Progenitor cell of endocrine pancreas (in vitro differentiated cells): ENCODE measurements around the gene SRSF2. TPM values are rescaled to one million over a fixed set of nuclear protein-coding genes. Genes with fewer than 3 reads are reported as not detected.

Experiments used
- DNase-seq: peaks from one replicate; pipeline ENCODE4 v3.0.0; 2021; ENCODE audit warnings: low spot score; ENCODE audit not compliant: unreplicated experiment
- H3K27ac Mint-ChIP-seq: 2 replicates; pipeline ENCODE4 v1.8.0; 2021; ENCODE audit warnings: mild to moderate bottlenecking, moderate library complexity, mixed read lengths
- H3K27me3 Mint-ChIP-seq: 2 replicates; pipeline ENCODE4 v1.8.0; 2021; ENCODE audit warnings: mixed read lengths
- H3K36me3 Mint-ChIP-seq: 2 replicates; pipeline ENCODE4 v1.8.0; 2022; ENCODE audit warnings: mixed read lengths; ENCODE audit not compliant: insufficient read depth
- H3K4me1 Mint-ChIP-seq: 2 replicates; pipeline ENCODE4 v1.8.0; 2021; ENCODE audit warnings: low read depth, mixed read lengths
- H3K4me3 Mint-ChIP-seq: 2 replicates; pipeline ENCODE4 v1.8.0; 2021; ENCODE audit warnings: low read depth, mild to moderate bottlenecking, moderate library complexity, mixed read lengths
- H3K9me3 Mint-ChIP-seq: 2 replicates; pipeline ENCODE4 v1.8.0; 2021; ENCODE audit warnings: low read depth, mixed read lengths
- total RNA-seq: library from RNA; stranded (reverse); gene quantifications from 2 replicates; pipeline ENCODE4 v1.2.1, GENCODE V29; 2021
- TF ChIP-seq, protein P1 (sequence below): fragments of 200-600 bp; sonication (generic); IDR thresholded peaks from one replicate; pipeline ENCODE4 v1.5.0; 2021; ENCODE audit warnings: antibody characterized with exemption, mild to moderate bottlenecking; ENCODE audit not compliant: unreplicated experiment

The SRSF2 gene
- total RNA-seq, 1 donor from 2014 or later: 265 TPM

DNA sequence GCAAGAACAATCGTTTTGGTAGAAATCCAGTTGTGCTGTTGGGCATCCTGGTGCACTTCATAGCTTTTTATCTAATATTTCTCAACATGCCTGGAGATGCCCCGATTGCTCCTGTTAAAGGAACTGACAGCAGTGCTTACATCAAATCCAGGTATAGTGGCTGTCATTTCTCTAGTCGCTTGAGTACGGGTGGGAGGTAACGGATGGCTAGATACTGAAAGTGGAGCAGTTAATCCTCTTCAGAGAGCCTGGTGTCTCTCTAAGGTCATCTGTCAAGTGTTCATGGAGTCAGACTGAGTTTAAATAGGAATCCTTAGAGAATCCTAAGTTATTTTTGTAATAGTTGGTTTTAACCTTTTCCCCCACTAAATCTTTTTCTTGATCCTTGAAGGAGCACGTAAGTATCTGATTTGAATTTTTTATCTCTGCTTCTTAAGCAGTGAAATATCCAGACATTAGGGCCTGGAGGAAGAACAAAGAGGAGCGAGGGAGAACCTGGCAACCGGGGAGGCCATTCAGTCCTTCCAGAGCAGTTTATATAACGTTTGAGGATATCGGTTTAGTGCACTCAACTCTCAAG is 38.0 kb upstream of the SRSF2 start:
- H3K4me3 Mint-ChIP-seq: no peak overlapping the region
- no peaks in the 10 kb centered on the region for H3K9me3 Mint-ChIP-seq
- TF ChIP-seq, protein P1, sequence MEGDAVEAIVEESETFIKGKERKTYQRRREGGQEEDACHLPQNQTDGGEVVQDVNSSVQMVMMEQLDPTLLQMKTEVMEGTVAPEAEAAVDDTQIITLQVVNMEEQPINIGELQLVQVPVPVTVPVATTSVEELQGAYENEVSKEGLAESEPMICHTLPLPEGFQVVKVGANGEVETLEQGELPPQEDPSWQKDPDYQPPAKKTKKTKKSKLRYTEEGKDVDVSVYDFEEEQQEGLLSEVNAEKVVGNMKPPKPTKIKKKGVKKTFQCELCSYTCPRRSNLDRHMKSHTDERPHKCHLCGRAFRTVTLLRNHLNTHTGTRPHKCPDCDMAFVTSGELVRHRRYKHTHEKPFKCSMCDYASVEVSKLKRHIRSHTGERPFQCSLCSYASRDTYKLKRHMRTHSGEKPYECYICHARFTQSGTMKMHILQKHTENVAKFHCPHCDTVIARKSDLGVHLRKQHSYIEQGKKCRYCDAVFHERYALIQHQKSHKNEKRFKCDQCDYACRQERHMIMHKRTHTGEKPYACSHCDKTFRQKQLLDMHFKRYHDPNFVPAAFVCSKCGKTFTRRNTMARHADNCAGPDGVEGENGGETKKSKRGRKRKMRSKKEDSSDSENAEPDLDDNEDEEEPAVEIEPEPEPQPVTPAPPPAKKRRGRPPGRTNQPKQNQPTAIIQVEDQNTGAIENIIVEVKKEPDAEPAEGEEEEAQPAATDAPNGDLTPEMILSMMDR: no peak
- no peak for DNase-seq
- H3K27me3 Mint-ChIP-seq: no peaks in the 10 kb centered on the region
- H3K27ac Mint-ChIP-seq: peak overlapping the region; percentile 55
- peaks cover 32% of the 10 kb centered on the region for H3K36me3 Mint-ChIP-seq
- no peaks in the 10 kb centered on the region for H3K4me1 Mint-ChIP-seq

DNA sequence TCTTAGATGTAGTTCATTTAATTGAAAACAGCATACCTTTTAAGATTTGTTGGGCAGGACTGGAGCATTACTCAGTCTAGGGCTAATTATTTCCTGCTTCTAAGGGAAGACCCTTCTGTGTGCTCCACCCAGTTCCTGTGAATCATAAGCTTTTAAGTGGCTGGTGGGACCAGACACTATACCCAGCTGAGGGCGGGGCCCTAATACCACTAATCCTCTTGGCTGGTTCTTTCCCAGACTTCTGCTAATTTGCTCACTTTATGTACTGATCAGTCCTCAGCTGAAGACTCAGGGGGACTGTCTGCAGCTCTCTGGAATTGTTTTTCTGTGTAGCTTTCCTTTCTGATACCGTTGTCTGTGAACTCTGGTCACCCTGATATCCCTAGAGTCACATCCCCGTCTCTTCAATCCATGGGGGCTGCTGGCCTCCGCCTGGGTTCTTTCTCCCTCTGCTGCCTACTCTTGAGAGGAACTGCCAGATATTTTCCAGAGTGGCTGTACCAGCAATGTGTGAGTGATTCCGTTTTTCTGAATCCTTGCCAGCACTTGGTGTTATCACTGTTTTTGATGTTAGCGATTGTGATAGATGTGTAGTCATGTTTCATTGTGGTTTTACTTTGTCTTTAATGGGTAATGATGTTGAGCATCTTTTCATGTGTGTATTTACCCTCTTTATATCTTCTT is 35.9 kb upstream of the SRSF2 start:
- H3K4me3 Mint-ChIP-seq: no peak overlapping the region
- no peaks in the 10 kb centered on the region for H3K27me3 Mint-ChIP-seq
- H3K4me1 Mint-ChIP-seq: no peaks in the 10 kb centered on the region
- TF ChIP-seq, protein P1: no peak
- H3K9me3 Mint-ChIP-seq: no peaks in the 10 kb centered on the region
- peaks cover 31% of the 10 kb centered on the region for H3K36me3 Mint-ChIP-seq
- H3K27ac Mint-ChIP-seq: no peak overlapping the region
- no peak for DNase-seq

DNA sequence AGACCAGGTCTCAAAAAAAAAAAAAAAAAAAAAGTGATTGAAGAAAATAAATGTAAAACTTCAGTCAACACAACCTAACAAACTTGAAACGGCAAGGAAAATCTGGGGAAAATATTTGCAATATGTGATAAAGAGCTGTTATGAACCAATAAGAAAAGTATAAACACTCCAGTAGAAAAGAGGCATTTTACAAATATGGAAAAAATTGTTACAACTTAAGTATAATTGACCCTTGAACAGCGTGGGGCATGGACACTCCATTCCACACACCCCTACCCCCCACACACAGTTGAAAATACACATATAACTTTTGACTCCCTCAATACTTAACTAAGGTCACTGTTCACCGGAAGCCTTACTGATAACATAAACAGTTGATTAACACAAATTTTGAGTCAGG is 21.4 kb upstream of the SRSF2 start:
- H3K9me3 Mint-ChIP-seq: peaks cover 14% of the 10 kb centered on the region
- no peak for DNase-seq
- peaks cover 3% of the 10 kb centered on the region for H3K4me1 Mint-ChIP-seq
- TF ChIP-seq, protein P1: no peak
- H3K27me3 Mint-ChIP-seq: no peaks in the 10 kb centered on the region
- no peak overlapping the region for H3K27ac Mint-ChIP-seq
- H3K36me3 Mint-ChIP-seq: peaks cover 38% of the 10 kb centered on the region
- no peak overlapping the region for H3K4me3 Mint-ChIP-seq

DNA sequence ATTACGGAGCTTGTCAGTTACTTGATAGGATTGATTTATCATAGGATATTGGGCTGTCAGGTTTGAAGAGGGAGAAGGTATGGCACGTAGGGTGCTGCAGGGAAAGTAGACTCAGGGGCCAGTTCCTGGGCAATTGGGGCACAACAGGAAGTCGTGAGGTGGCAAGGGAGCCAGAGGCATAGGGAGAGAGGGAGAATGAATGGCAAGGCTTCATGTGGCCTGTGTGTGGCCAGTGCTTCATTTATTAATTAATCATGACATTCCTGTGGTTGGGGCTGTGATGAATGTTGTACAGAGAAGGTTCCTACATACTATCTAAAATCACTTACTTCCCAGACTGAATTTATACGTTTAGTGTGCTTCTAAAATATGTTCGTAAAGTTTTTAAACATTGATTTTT is 20.1 kb upstream of the SRSF2 start:
- Mint-ChIP-seq H3K4me1 (peaks cover 1% of the 10 kb centered on the region), H3K27ac (no peak overlapping the region), H3K4me3 (no peak overlapping the region), H3K36me3 (peaks cover 36% of the 10 kb centered on the region), H3K9me3 (peaks cover 10% of the 10 kb centered on the region), H3K27me3 (no peaks in the 10 kb centered on the region)
- TF ChIP-seq, protein P1: no peak
- DNase-seq: no peak

DNA sequence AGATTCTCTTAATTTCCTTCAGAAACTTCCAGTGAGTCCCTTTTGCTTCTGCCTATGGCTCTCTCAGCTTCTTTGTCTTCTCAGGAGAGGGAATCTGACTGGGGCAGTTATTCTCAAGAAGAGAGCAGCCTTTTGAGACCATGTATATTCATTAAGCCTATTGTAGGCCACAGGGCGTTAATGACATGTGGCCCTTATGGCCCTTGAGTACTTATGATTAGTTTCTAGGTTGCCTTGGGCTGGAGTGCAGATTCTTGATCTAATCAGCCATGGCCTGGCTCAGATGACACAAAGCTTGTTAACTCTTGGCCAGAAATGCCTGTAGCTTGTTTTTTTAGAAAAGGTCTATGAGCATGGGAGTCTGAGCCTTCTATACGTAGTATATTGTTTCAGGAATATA is 18.2 kb upstream of the SRSF2 start:
- Mint-ChIP-seq H3K4me3 (no peak overlapping the region), H3K4me1 (peaks cover 1% of the 10 kb centered on the region), H3K9me3 (peaks cover 5% of the 10 kb centered on the region), H3K27ac (no peak overlapping the region), H3K27me3 (no peaks in the 10 kb centered on the region), H3K36me3 (peaks cover 25% of the 10 kb centered on the region)
- TF ChIP-seq, protein P1: no peak
- DNase-seq: no peak
